ENCODE measurements around the gene FZR1.

Gene FZR1

GRCh38 chr19:3474614-3475013 is 31.5 kb upstream of the FZR1 start:
- 54% methylated on average over 2 of the region's 2 CpGs for WGBS

GRCh38 chr19:3475449-3475848 is 30.7 kb upstream of the FZR1 start:
- H2AFZ ChIP-seq (ENCODE audit: low read depth, low read length): no peak overlapping the region
- no peak overlapping the region for H3K14ac ChIP-seq (ENCODE audit: low read length in 2 of 2)
- H3K4ac ChIP-seq (ENCODE audit: low read depth in 1 of 2, low read length in 2 of 2): no peak overlapping the region
- H3K9ac ChIP-seq (ENCODE audit: low read length): no peak overlapping the region
- no peak overlapping the region for H4K8ac ChIP-seq (ENCODE audit: low read length)
- H4K91ac ChIP-seq (ENCODE audit: low read length): no peak overlapping the region
- H3K4me1 ChIP-seq (ENCODE audit: control insufficient read depth, insufficient read depth, low read depth, low read length): no peaks in the 10 kb centered on the region
- no peak overlapping the region for H2AK5ac ChIP-seq (ENCODE audit: low read length, severe bottlenecking)
- no peaks in the 10 kb centered on the region for H3K9me3 ChIP-seq (ENCODE audit: control insufficient read depth, low read length)
- H3K27me3 ChIP-seq (ENCODE audit: control insufficient read depth in 1 of 2, insufficient read depth in 1 of 2, low read length in 2 of 2): peaks cover 32 to 50% of the 10 kb centered on the region in 2 experiments
- no peak overlapping the region for H3K4me3 ChIP-seq (ENCODE audit: insufficient read depth in 1 of 2, low read depth in 1 of 2, low read length in 2 of 2)
- no peak overlapping the region for H2BK15ac ChIP-seq (ENCODE audit: low read depth, poor library complexity, severe bottlenecking)
- H3K4me2 ChIP-seq (ENCODE audit: low read length, poor library complexity, severe bottlenecking): no peak overlapping the region
- no peak overlapping the region for H3K23ac ChIP-seq (ENCODE audit: low read length in 2 of 2)
- WGBS: 71% methylated on average over 4 of the region's 4 CpGs
- no peak for DNase-seq
- no peak overlapping the region for H2BK12ac ChIP-seq (ENCODE audit: low read length in 2 of 2)
- H2BK120ac ChIP-seq (ENCODE audit: low read depth, low read length): no peak overlapping the region
- no peak overlapping the region for H3K18ac ChIP-seq (ENCODE audit: low read depth in 1 of 2, low read length in 2 of 2)
- no peaks in the 10 kb centered on the region for H3K36me3 ChIP-seq (ENCODE audit: control insufficient read depth in 1 of 2, insufficient read depth in 2 of 2, low read depth in 1 of 2, low read length in 2 of 2)
- no peaks in the 10 kb centered on the region for H3K79me1 ChIP-seq (replicated peaks; ENCODE audit: low read length, poor library complexity, severe bottlenecking)
- H3K27ac ChIP-seq (ENCODE audit: low read length, poor library complexity, severe bottlenecking): no peak overlapping the region
- H2BK5ac ChIP-seq (ENCODE audit: low read depth, low read length, poor library complexity, severe bottlenecking): no peak overlapping the region

More at GRCh38 chr19:3474614-3475013, 31.5 kb upstream of the FZR1 start:
- Histone ChIP-seq H2BK12ac (ENCODE audit: low read length in 2 of 2) (no peak overlapping the region), H4K8ac (ENCODE audit: low read length) (no peak overlapping the region), H3K9ac (ENCODE audit: low read length) (no peak overlapping the region), H3K9me3 (ENCODE audit: control insufficient read depth, low read length) (no peaks in the 10 kb centered on the region), H2AFZ (ENCODE audit: low read depth, low read length) (no peak overlapping the region), H3K36me3 (ENCODE audit: control insufficient read depth in 1 of 2, insufficient read depth in 2 of 2, low read depth in 1 of 2, low read length in 2 of 2) (no peaks in the 10 kb centered on the region), H3K23ac (ENCODE audit: low read length in 2 of 2) (no peak overlapping the region), H3K79me1 (replicated peaks; ENCODE audit: low read length, poor library complexity, severe bottlenecking) (no peaks in the 10 kb centered on the region), H3K27me3 (ENCODE audit: control insufficient read depth in 1 of 2, insufficient read depth in 1 of 2, low read length in 2 of 2) (peaks cover 32 to 47% of the 10 kb centered on the region in 2 experiments), H4K91ac (ENCODE audit: low read length) (no peak overlapping the region), H2AK5ac (ENCODE audit: low read length, severe bottlenecking) (no peak overlapping the region), H3K27ac (ENCODE audit: low read length, poor library complexity, severe bottlenecking) (no peak overlapping the region), H3K14ac (ENCODE audit: low read length in 2 of 2) (no peak overlapping the region), H3K4me1 (ENCODE audit: control insufficient read depth, insufficient read depth, low read depth, low read length) (no peaks in the 10 kb centered on the region), H2BK5ac (ENCODE audit: low read depth, low read length, poor library complexity, severe bottlenecking) (no peak overlapping the region), H2BK15ac (ENCODE audit: low read depth, poor library complexity, severe bottlenecking) (no peak overlapping the region), H2BK120ac (ENCODE audit: low read depth, low read length) (no peak overlapping the region), H3K4me3 (ENCODE audit: insufficient read depth in 1 of 2, low read depth in 1 of 2, low read length in 2 of 2) (no peak overlapping the region), H3K18ac (ENCODE audit: low read depth in 1 of 2, low read length in 2 of 2) (no peak overlapping the region), H3K4me2 (ENCODE audit: low read length, poor library complexity, severe bottlenecking) (no peak overlapping the region), H3K4ac (ENCODE audit: low read depth in 1 of 2, low read length in 2 of 2) (no peak overlapping the region)
- DNase-seq: no peak

- Histone ChIP-seq H3K4ac (ENCODE audit: low read depth in 1 of 2, low read length in 2 of 2) (no peak overlapping the region), H3K27ac (ENCODE audit: low read length, poor library complexity, severe bottlenecking) (no peak overlapping the region), H2BK5ac (ENCODE audit: low read depth, low read length, poor library complexity, severe bottlenecking) (no peak overlapping the region), H3K27me3 (ENCODE audit: control insufficient read depth in 1 of 2, insufficient read depth in 1 of 2, low read length in 2 of 2) (peaks cover 38 to 64% of the 10 kb centered on the region in 2 experiments), H2AK5ac (ENCODE audit: low read length, severe bottlenecking) (no peak overlapping the region), H2BK12ac (ENCODE audit: low read length in 2 of 2) (no peak overlapping the region), H3K4me2 (ENCODE audit: low read length, poor library complexity, severe bottlenecking) (no peak overlapping the region), H3K79me1 (replicated peaks; ENCODE audit: low read length, poor library complexity, severe bottlenecking) (no peaks in the 10 kb centered on the region), H4K91ac (ENCODE audit: low read length) (no peak overlapping the region), H2AFZ (ENCODE audit: low read depth, low read length) (no peak overlapping the region), H3K18ac (ENCODE audit: low read depth in 1 of 2, low read length in 2 of 2) (no peak overlapping the region), H2BK120ac (ENCODE audit: low read depth, low read length) (no peak overlapping the region), H3K9ac (ENCODE audit: low read length) (no peak overlapping the region), H3K4me1 (ENCODE audit: control insufficient read depth, insufficient read depth, low read depth, low read length) (peaks cover 4% of the 10 kb centered on the region), H3K14ac (ENCODE audit: low read length in 2 of 2) (no peak overlapping the region), H4K8ac (ENCODE audit: low read length) (no peak overlapping the region), H3K23ac (ENCODE audit: low read length in 2 of 2) (no peak overlapping the region), H3K4me3 (ENCODE audit: insufficient read depth in 1 of 2, low read depth in 1 of 2, low read length in 2 of 2) (no peak overlapping the region), H3K9me3 (ENCODE audit: control insufficient read depth, low read length) (no peaks in the 10 kb centered on the region), H2BK15ac (ENCODE audit: low read depth, poor library complexity, severe bottlenecking) (no peak overlapping the region), H3K36me3 (ENCODE audit: control insufficient read depth in 1 of 2, insufficient read depth in 2 of 2, low read depth in 1 of 2, low read length in 2 of 2) (no peaks in the 10 kb centered on the region)
- DNase-seq: no peak
- WGBS: 73% methylated on average over 2 of the region's 2 CpGs
These were observed 29.3 kb upstream of the FZR1 start for GRCh38 chr19:3476830-3477229.

- Histone ChIP-seq H3K36me3 (ENCODE audit: control insufficient read depth in 1 of 2, insufficient read depth in 2 of 2, low read depth in 1 of 2, low read length in 2 of 2) (no peaks in the 10 kb centered on the region), H2AK5ac (ENCODE audit: low read length, severe bottlenecking) (no peak overlapping the region), H2BK5ac (ENCODE audit: low read depth, low read length, poor library complexity, severe bottlenecking) (no peak overlapping the region), H4K8ac (ENCODE audit: low read length) (no peak overlapping the region), H3K27me3 (ENCODE audit: control insufficient read depth in 1 of 2, insufficient read depth in 1 of 2, low read length in 2 of 2) (peaks cover 44 to 71% of the 10 kb centered on the region in 2 experiments), H3K9me3 (ENCODE audit: control insufficient read depth, low read length) (no peaks in the 10 kb centered on the region), H3K14ac (ENCODE audit: low read length in 2 of 2) (no peak overlapping the region), H2BK120ac (ENCODE audit: low read depth, low read length) (no peak overlapping the region), H3K18ac (ENCODE audit: low read depth in 1 of 2, low read length in 2 of 2) (no peak overlapping the region), H2BK15ac (ENCODE audit: low read depth, poor library complexity, severe bottlenecking) (no peak overlapping the region), H3K4me2 (ENCODE audit: low read length, poor library complexity, severe bottlenecking) (no peak overlapping the region), H3K23ac (ENCODE audit: low read length in 2 of 2) (no peak overlapping the region), H4K91ac (ENCODE audit: low read length) (no peak overlapping the region), H3K79me1 (replicated peaks; ENCODE audit: low read length, poor library complexity, severe bottlenecking) (no peaks in the 10 kb centered on the region), H2BK12ac (ENCODE audit: low read length in 2 of 2) (no peak overlapping the region), H2AFZ (ENCODE audit: low read depth, low read length) (no peak overlapping the region), H3K4me1 (ENCODE audit: control insufficient read depth, insufficient read depth, low read depth, low read length) (peaks cover 5% of the 10 kb centered on the region), H3K9ac (ENCODE audit: low read length) (no peak overlapping the region), H3K4ac (ENCODE audit: low read depth in 1 of 2, low read length in 2 of 2) (no peak overlapping the region), H3K4me3 (ENCODE audit: insufficient read depth in 1 of 2, low read depth in 1 of 2, low read length in 2 of 2) (no peak overlapping the region), H3K27ac (ENCODE audit: low read length, poor library complexity, severe bottlenecking) (no peak overlapping the region)
- DNase-seq: no peak
These were observed 28.6 kb upstream of the FZR1 start for GRCh38 chr19:3477506-3477905.
